IPS-11a (cell line): ENCODE measurements around the gene OR6C70.
"Not testable (repeated sequence)": the region's sequence is repeated elsewhere in the genome, so short reads cannot be mapped to it uniquely, and the experiment has no call there.

Experiments used
- H3K4me3 ChIP-seq: one replicate; pipeline ENCODE4 v1.5.1; 2013; ENCODE audit warnings: low read depth, low read length, control low read depth

The OR6C70 gene

GRCh38 chr12:55470088-55470829 is at the start of gene OR6C70:
Gene OR6C70, minus strand, starts transcription at chr12:55470138. Its CDS starts 0 bp downstream, at chr12:55470138.
- H3K4me3 ChIP-seq, result no peak within 1 kb of the TSS

GRCh38 chr12:55516391-55516790 is 46.5 kb upstream of the OR6C70 start:
- no peak overlapping the region for H3K4me3 ChIP-seq

- H3K4me3 ChIP-seq, result no peak overlapping the region
Measured at GRCh38 chr12:55515696-55516095, 45.8 kb upstream of the OR6C70 start.

DNA sequence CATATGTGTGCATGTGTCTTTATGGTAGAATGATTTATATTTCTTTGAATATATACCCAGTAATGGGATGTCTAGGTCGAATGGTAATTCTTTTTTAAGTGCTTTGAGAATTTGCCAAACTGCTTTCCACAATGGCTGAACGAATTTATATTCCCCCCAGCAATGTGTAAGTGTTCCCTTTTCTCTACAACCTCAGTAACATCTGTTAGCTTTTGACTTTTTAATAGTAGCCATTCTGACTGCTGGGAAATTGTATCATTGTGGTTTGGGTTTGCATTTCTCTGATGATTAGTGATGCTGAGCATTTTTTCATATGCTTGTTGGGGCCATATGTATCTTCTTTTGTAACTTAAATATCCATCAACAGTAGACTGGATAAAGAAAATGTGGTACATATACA is 31.7 kb upstream of the OR6C70 start:
- H3K4me3 ChIP-seq, result no peak overlapping the region

DNA sequence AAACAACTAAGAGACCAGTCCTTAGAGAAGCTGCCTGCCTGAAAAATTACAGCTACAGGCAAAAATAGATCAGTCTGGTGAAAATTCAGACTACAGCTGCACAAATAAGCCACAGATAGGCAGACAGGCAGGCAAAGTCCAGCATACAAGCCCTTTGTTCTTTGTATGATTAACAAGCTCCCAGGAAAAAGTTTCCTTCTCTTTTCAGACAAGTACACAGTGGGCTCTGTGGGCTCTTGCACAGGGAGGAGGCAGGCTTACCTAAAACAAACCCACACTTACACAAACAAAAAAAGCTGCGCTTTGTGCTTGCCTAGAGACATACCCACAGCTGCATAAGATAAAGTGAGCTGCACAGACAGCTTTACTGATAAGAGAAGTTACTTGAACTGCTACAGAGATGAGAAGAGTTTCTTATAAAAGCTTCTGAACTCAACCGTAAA is 29.9 kb upstream of the OR6C70 start:
- H3K4me3 ChIP-seq, result no peak overlapping the region

GRCh38 chr12:55499231-55499630 is 29.3 kb upstream of the OR6C70 start:
- H3K4me3 ChIP-seq, result no peak overlapping the region

GRCh38 chr12:55495490-55495889 is 25.6 kb upstream of the OR6C70 start:
- no peak overlapping the region for H3K4me3 ChIP-seq

DNA sequence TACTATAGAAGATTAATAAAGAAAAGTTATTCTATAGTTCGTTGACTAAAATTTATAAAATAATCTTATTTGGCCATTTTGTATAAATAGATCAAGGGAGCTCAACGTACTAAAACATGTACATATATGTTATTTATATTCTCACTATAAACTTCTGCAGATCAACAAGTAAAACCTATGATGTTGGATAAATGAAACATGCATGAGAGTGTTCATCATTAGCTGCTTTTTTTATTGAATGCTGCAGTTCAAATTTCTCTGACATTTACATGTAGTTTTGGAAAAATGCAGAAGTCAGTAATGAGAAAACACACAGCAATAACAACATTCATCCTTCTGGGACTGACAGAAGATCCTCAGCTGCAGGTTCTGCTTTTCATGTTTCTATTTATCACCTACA is 22.1 kb upstream of the OR6C70 start, which contains the start of gene OR6C68:
OR6C68 (plus strand) TSS at position 301 of the 400 bp plus-strand sequence; CDS start at position 301, 0 bp downstream.
- H3K4me3 ChIP-seq, result no peak within 1 kb of the TSS

DNA sequence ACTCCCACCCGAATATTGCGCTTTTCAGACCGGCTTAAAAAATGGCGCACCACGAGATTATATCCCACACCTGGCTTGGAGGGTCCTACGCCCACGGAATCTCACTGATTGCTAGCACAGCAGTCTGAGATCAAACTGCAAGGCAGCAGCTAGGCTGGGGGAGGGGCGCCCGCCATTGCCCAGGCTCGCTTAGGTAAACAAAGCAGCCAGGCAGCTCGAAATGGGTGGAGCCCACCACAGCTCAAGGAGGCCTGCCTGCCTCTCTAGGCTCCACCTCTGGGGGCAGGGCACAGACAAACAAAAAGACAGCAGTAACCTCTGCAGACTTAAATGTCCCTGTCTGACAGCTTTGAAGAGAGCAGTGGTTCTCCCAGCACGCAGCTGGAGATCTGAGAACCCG is 14.3 kb upstream of the OR6C70 start:
- not testable (repeated sequence) for H3K4me3 ChIP-seq

DNA sequence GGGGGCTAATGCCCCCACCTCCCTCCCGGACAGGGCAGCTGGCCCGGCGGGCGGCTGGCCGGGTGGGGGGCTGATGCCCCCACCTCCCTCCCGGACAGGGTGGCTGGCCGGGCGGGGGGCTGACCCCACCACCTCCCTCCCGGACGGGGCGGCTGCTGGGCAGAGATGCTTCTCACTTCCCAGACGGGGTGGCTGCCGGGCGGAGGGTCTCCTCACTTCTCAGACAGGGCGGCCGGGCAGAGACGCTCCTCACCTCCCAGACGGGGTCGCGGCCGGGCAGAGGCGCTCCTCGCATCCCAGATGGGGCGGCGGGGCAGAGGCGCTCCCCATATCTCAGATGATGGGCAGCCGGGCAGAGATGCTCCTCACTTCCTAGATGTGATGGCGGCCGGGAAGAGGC is 9.2 kb upstream of the OR6C70 start:
- H3K4me3 ChIP-seq, result not testable (repeated sequence)

GRCh38 chr12:55472264-55472663 is 2.3 kb upstream of the OR6C70 start:
- no peak overlapping the region for H3K4me3 ChIP-seq

DNA sequence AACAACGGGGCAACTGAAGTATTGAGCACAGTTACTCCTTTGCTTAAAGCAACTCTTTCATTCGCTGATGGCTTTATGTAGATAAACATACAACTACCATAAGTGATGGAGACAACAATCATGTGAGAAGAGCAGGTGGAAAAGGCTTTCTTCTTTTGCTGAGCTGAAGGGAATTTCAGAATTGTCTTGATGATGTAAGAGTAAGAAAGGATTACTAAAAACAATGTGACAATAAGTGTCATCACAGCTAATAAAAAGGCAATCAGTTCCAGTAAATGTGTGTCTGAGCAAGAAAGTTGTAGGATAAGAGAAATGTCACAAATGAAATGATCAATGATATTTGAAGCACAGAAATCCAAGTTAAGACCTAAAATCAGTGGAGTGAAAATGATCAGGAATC is 647 bp downstream of the OR6C70 start:
- H3K4me3 ChIP-seq, result no peak overlapping the region

GRCh38 chr12:55467836-55468235 is 2.1 kb downstream of the OR6C70 start:
- no peak overlapping the region for H3K4me3 ChIP-seq

- H3K4me3 ChIP-seq, result not testable (repeated sequence)
Measured at GRCh38 chr12:55464926-55465325, 5.0 kb downstream of the OR6C70 start.

DNA sequence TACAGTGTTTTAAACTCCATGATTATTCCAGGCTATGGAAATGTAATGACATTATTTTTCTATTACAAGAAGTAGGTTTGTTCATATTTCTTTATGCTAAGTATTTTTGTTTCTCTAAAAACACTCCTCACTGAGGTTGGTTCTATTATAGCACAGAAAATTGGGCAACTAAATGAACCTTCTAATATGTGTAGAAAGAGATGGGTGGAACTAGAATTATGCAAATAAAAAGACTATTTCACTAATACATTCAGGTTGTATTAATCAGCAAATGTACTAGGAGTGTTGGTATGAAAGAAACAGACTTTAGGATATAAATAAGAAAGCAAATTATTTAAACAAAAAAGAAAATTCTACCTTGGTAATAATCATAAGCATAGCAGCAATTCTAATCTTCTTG is 21.1 kb downstream of the OR6C70 start:
- H3K4me3 ChIP-seq, result no peak overlapping the region

DNA sequence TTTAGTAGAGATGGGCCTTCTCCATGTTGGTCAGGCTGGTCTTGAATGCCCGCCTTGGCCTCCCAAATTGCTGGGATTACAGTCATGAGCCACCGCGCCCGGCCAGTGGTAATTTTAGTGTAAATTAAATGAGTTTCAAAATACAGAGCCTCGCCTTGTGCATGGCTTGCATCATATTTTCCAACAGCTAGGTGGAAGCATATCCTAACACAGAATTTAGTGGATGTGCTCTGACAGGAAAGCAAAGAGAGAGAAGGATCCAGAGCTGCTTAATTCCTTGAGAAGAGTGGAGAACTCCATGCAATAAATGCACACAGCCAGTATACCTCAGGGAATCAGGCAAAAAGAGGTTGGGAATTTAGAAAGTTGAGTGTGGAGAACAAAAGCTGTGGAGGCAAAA is 23.6 kb downstream of the OR6C70 start:
- H3K4me3 ChIP-seq, result no peak overlapping the region

- no peak overlapping the region for H3K4me3 ChIP-seq
Measured at GRCh38 chr12:55445357-55445756, 24.6 kb downstream of the OR6C70 start.

DNA sequence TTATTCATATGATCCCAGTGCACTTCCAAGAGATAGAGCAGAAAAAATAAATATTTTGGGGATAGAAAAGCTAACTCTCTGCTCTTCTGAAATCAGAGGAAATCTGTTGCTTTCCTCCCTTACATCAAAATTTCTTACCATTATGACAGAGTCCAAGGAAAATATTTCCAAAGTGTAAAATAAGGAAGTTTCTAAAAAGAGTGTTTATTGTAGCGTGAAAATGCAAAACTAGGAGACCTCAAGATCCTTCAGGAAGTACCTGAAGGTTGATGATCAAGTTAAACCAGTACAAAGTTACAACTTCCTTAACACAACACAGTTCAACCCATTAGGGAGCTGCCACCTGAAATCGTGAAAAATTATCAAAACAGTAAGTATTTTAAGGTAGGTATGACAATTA is 26.2 kb downstream of the OR6C70 start, which contains the start of gene OR6C2:
OR6C2 (plus strand) TSS at position 301 of the 400 bp plus-strand sequence. CDS start 8,138 bp downstream, outside the sequence.
- H3K4me3 ChIP-seq, result no peak within 1 kb of the TSS

- not testable (repeated sequence) for H3K4me3 ChIP-seq
Measured at GRCh38 chr12:55441233-55441632, 28.7 kb downstream of the OR6C70 start.

GRCh38 chr12:55428331-55429243 is 41.4 kb downstream of the OR6C70 start:
- H3K4me3 ChIP-seq, result no peak overlapping the region

DNA sequence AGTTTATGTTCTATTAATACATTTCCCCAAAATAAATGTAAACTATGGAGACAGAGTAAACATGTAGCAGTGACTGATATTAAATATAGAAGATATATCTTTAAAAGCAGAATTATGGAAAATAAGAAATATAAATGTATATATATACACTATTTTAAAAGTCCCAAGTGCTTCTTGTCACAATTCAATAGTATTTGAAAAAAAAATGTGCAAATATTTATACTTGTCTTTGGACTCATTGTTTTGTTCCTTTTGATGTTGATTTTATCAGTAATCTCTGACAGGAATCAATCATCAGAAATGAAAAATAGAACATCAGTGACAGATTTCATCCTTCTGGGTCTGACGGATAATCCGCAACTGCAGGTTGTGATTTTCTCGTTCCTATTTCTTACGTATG is 44.0 kb downstream of the OR6C70 start, which contains the start of gene OR6C76:
OR6C76 (plus strand) TSS at position 301 of the 400 bp plus-strand sequence; CDS start at position 301, 0 bp downstream.
- H3K4me3 ChIP-seq, result no peak within 1 kb of the TSS
